H9 (cell line): ENCODE measurements around the gene SLC30A5. TPM values are rescaled to one million over a fixed set of nuclear protein-coding genes. Genes with fewer than 3 reads are reported as not detected.

Source experiments
- DNase-seq: peaks from one replicate; pipeline ENCODE4 v3.0.0-alpha.2; 2017
- H2AFZ ChIP-seq: one replicate; pipeline ENCODE4 v1.6.1; 2013; ENCODE audit warnings: mild to moderate bottlenecking, low read length, control low read depth, moderate library complexity
- H2AK5ac ChIP-seq: 2 replicates; pipeline ENCODE4 v1.6.1; 2013; ENCODE audit warnings: low read length, control low read depth, mixed read lengths; ENCODE audit not compliant: insufficient read length
- H2BK120ac ChIP-seq: one replicate; pipeline ENCODE4 v1.6.1; 2013; ENCODE audit warnings: low read depth, mild to moderate bottlenecking, low read length, control low read depth, inconsistent platforms; ENCODE audit not compliant: poor library complexity, severe bottlenecking
- H2BK12ac ChIP-seq: 2 replicates; pipeline ENCODE4 v1.6.1; 2013; ENCODE audit warnings: low read length, control low read depth, mixed read lengths, low read depth; ENCODE audit not compliant: insufficient read length
- H2BK15ac ChIP-seq: 2 replicates; pipeline ENCODE4 v1.6.1; 2013; ENCODE audit warnings: low read depth, low read length, control low read depth
- H2BK20ac ChIP-seq: one replicate; pipeline ENCODE4 v1.6.1; 2013; ENCODE audit warnings: low read depth, mild to moderate bottlenecking, low read length, control low read depth, inconsistent platforms; ENCODE audit not compliant: poor library complexity, severe bottlenecking
- H2BK5ac ChIP-seq: 2 replicates; pipeline ENCODE4 v1.6.1; 2013; ENCODE audit warnings: low read length, control low read depth, mixed read lengths; ENCODE audit not compliant: insufficient read length
- H3K14ac ChIP-seq: 2 replicates; pipeline ENCODE4 v1.6.1; 2013; ENCODE audit warnings: low read length, control low read depth; ENCODE audit not compliant: insufficient read depth
- H3K18ac ChIP-seq: 2 replicates; pipeline ENCODE4 v1.6.1; 2013; ENCODE audit warnings: low read depth, mild to moderate bottlenecking, mixed read lengths, low read length, control low read depth; ENCODE audit not compliant: insufficient read length
- H3K23ac ChIP-seq: 2 replicates; pipeline ENCODE4 v1.6.1; 2013; ENCODE audit warnings: low read length, control low read depth, mixed read lengths, low read depth; ENCODE audit not compliant: insufficient read length
- H3K23me2 ChIP-seq: 2 replicates; pipeline ENCODE4 v1.6.1; 2013; ENCODE audit warnings: low read depth, mild to moderate bottlenecking, mixed read lengths, low read length, control low read depth; ENCODE audit not compliant: insufficient read length, poor library complexity, severe bottlenecking
- H3K27ac ChIP-seq: 2 replicates; pipeline ENCODE4 v1.5.1; 2013; ENCODE audit warnings: low read length, control low read depth, mixed read lengths, low read depth; ENCODE audit not compliant: insufficient read length
- H3K27me3 ChIP-seq: 2 replicates; pipeline ENCODE4 v1.6.1; 2013; ENCODE audit warnings: low read length, control low read depth, inconsistent platforms; ENCODE audit not compliant: insufficient read depth
- H3K4ac ChIP-seq: 2 replicates; pipeline ENCODE4 v1.6.1; 2013; ENCODE audit warnings: low read depth, mild to moderate bottlenecking, control low read depth, inconsistent platforms, low read length, moderate library complexity
- H3K4me1 ChIP-seq: 2 replicates; pipeline ENCODE4 v1.6.1; 2013; ENCODE audit warnings: low read length, control low read depth, inconsistent platforms; ENCODE audit not compliant: insufficient read depth
- H3K4me2 ChIP-seq: 2 replicates; pipeline ENCODE4 v1.6.1; 2013; ENCODE audit warnings: low read length, control low read depth, mixed read lengths; ENCODE audit not compliant: insufficient read length, insufficient read depth
- H3K56ac ChIP-seq: 2 replicates; pipeline ENCODE4 v1.6.1; 2013; ENCODE audit warnings: low read depth, mild to moderate bottlenecking, mixed read lengths, low read length, control low read depth; ENCODE audit not compliant: insufficient read length
- H3K79me1 ChIP-seq: 2 replicates; pipeline ENCODE4 v1.6.1; 2013; ENCODE audit warnings: low read depth, mild to moderate bottlenecking, moderate library complexity, low read length, control low read depth, inconsistent platforms; ENCODE audit not compliant: insufficient read depth, poor library complexity, severe bottlenecking
- H3K79me2 ChIP-seq: 2 replicates; pipeline ENCODE4 v1.6.1; 2013; ENCODE audit warnings: low read length, control low read depth, inconsistent platforms; ENCODE audit not compliant: insufficient read depth
- H3K9ac ChIP-seq: 2 replicates; pipeline ENCODE4 v1.6.1; 2013; ENCODE audit warnings: low read length, control low read depth, mixed read lengths; ENCODE audit not compliant: insufficient read length; ENCODE audit errors: extremely low read depth
- H3K9me3 ChIP-seq: one replicate; pipeline ENCODE4 v1.6.1; 2013; ENCODE audit warnings: low read depth, low read length, inconsistent platforms; ENCODE audit not compliant: control insufficient read depth
- H3T11ph ChIP-seq: one replicate; pipeline ENCODE4 v1.6.1; 2013; ENCODE audit warnings: mild to moderate bottlenecking, low read length, control low read depth, inconsistent platforms
- H4K20me1 ChIP-seq: one replicate; pipeline ENCODE4 v1.6.1; 2013; ENCODE audit not compliant: control insufficient read depth, insufficient read length, insufficient read depth
- H4K5ac ChIP-seq: 2 replicates; pipeline ENCODE4 v1.6.1; 2013; ENCODE audit warnings: low read depth, mild to moderate bottlenecking, mixed read lengths, low read length, control low read depth; ENCODE audit not compliant: insufficient read length
- H4K8ac ChIP-seq: replicated peaks from 2 replicates; pipeline ENCODE4 v1.6.1; 2013; ENCODE audit warnings: low read length, control low read depth, mixed read lengths, low read depth; ENCODE audit not compliant: insufficient read length
- H4K91ac ChIP-seq: 2 replicates; pipeline ENCODE4 v1.6.1; 2013; ENCODE audit warnings: low read depth, mild to moderate bottlenecking, moderate library complexity, mixed read lengths, low read length, control low read depth; ENCODE audit not compliant: insufficient read length
- H3K27ac Mint-ChIP-seq, 3 experiments: 2 replicates in 2 of 3; 3 replicates in 1 of 3; pipeline ENCODE4 v1.8.0; 2020 to 2021; ENCODE audit warnings: mixed read lengths in 3 of 3, mild to moderate bottlenecking in 1 of 3, moderate library complexity in 1 of 3
- H3K27me3 Mint-ChIP-seq: 2 replicates; pipeline ENCODE4 v1.8.0; 2021; ENCODE audit warnings: low read depth, mild to moderate bottlenecking, moderate library complexity, mixed read lengths
- H3K36me3 Mint-ChIP-seq, 3 experiments: 2 replicates in 2 of 3; 3 replicates in 1 of 3; pipeline ENCODE4 v1.8.0; 2020 to 2021; ENCODE audit warnings: low read depth in 3 of 3, mixed read lengths in 3 of 3; ENCODE audit not compliant: insufficient read depth in 1 of 3
- H3K4me1 Mint-ChIP-seq, 2 experiments: 2 replicates each; pipeline ENCODE4 v1.8.0; 2020; ENCODE audit warnings: mixed read lengths in 2 of 2
- H3K4me3 Mint-ChIP-seq, 2 experiments: 2 replicates in 1 of 2; 3 replicates in 1 of 2; pipeline ENCODE4 v1.8.0; 2020 to 2021; ENCODE audit warnings: mild to moderate bottlenecking in 2 of 2, mixed read lengths in 2 of 2, moderate library complexity in 1 of 2
- H3K9me3 Mint-ChIP-seq, 2 experiments: 2 replicates in 1 of 2; 3 replicates in 1 of 2; pipeline ENCODE4 v1.8.0; 2020; ENCODE audit warnings: mild to moderate bottlenecking in 2 of 2, mixed read lengths in 2 of 2, moderate library complexity in 1 of 2
- CTCF ChIP-seq: fragments of 200-600 bp; sonication (generic); conservative IDR thresholded peaks from 3 replicates; pipeline ENCODE4 v1.8.0; 2021; ENCODE audit warnings: antibody characterized with exemption, mild to moderate bottlenecking
- WGBS: extraction: QIAGEN DNeasy Blood & Tissue Kit; methylation state at CpG from one replicate; pipeline ENCODE4 v1.1.7; 2013; ENCODE audit warnings: missing lambda C conversion rate, low lambda C conversion rate, mixed read lengths; ENCODE audit not compliant: insufficient read length; ENCODE audit errors: extremely low coverage; 5-methylcytosine and 5-hydroxymethylcytosine counted together
- total RNA-seq: library from RNA; stranded (reverse); gene quantifications from 2 replicates; pipeline ENCODE4 v1.2.1, GENCODE V29; 2021

Gene SLC30A5
- total RNA-seq, 1 experiment from 2014 or later = 33.7 TPM

- Histone ChIP-seq H2AK5ac (no peak overlapping the region), H3K4me2 (no peak overlapping the region), H4K5ac (no peak overlapping the region), H3K23ac (no peak overlapping the region), H4K20me1 (no peaks in the 10 kb centered on the region), H2BK15ac (no peak overlapping the region), H3K9me3 (no peaks in the 10 kb centered on the region), H4K8ac (no peak overlapping the region), H2AFZ (no peak overlapping the region), H3K79me1 (no peaks in the 10 kb centered on the region), H3T11ph (no peak overlapping the region), H3K27me3 (no peaks in the 10 kb centered on the region), H3K79me2 (no peaks in the 10 kb centered on the region), H3K4ac (no peak overlapping the region), H2BK12ac (no peak overlapping the region), H4K91ac (no peak overlapping the region), H2BK5ac (no peak overlapping the region), H3K14ac (no peak overlapping the region), H3K9ac (no peak overlapping the region), H3K23me2 (no peaks in the 10 kb centered on the region), H3K18ac (no peak overlapping the region), H3K56ac (no peak overlapping the region), H3K27ac (no peak overlapping the region), H2BK20ac (no peak overlapping the region), H3K4me1 (no peaks in the 10 kb centered on the region), H2BK120ac (no peak overlapping the region)
- no peak for DNase-seq
- Mint-ChIP-seq H3K27me3 (no peaks in the 10 kb centered on the region), H3K36me3 (no peaks in the 10 kb centered on the region; a peak in 1 of 7 replicates), H3K4me1 (no peaks in the 10 kb centered on the region), H3K4me3 (no peak overlapping the region), H3K9me3 (no peaks in the 10 kb centered on the region), H3K27ac (peak overlapping the region in 1 of 3 experiments; percentile 37; a peak in 2 of 7 replicates)
- WGBS = no CpG with 5 or more reads among the region's 2 CpGs
- no peak for TF ChIP-seq CTCF
Observed at GRCh38 chr5:69148981-69149675, 55.3 kb downstream of the SLC30A5 start.
